Measurements from ENCODE around the gene FKBP7. TPM values are rescaled to one million over a fixed set of nuclear protein-coding genes. Genes with fewer than 3 reads are reported as not detected.

The FKBP7 gene, protein sequence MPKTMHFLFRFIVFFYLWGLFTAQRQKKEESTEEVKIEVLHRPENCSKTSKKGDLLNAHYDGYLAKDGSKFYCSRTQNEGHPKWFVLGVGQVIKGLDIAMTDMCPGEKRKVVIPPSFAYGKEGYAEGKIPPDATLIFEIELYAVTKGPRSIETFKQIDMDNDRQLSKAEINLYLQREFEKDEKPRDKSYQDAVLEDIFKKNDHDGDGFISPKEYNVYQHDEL
- total RNA-seq (2022; extraction: Qiagen RNA extraction; ENCODE audit: low read depth) = 9.3 to 13.2 TPM (median 10.8 TPM) in 5 replicates

DNA sequence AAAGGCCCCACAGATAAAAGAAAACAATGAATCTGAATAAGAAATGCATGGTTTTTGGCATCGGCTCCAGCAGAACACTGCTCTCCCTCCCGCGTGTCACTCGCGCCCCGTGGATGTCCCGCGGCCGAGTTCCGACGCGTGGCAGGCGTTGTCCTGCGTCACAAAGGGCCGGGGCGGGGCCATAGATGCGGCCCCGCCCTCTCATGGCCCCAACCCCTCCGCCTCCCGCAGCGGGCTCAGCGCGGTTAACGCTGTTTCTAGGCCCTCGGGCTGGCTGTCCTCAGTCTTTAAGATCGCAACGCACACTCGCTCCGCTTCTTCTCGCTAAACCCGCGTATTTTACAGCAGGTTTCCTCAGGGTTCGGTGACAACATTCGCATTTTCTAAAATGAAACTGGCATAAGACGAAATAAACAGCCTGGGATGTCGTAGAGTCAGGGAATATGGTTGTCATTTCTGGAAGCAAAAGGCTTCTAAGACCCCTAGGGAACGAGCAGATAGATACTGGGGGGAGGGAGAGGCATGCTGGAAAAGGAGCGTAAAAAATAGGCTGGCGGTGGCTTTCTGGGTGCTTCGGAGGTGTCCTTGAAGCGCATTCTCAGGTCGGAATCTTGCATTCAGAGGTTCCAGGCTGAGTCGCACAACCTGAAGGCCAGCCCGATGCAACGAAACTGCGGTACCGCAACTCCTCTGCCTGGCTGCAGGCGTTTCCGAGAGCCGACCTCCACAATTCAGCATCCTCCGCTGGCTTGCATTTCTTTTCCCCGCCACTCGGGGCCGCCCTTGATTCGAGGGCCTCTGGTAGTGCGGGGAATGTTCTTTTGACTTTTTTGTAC, at the start of gene FKBP7:
TSS of gene FKBP7 (minus strand) at position 162 of the 836 bp plus-strand sequence. CDS start at position 61, 101 bp downstream.

DNA sequence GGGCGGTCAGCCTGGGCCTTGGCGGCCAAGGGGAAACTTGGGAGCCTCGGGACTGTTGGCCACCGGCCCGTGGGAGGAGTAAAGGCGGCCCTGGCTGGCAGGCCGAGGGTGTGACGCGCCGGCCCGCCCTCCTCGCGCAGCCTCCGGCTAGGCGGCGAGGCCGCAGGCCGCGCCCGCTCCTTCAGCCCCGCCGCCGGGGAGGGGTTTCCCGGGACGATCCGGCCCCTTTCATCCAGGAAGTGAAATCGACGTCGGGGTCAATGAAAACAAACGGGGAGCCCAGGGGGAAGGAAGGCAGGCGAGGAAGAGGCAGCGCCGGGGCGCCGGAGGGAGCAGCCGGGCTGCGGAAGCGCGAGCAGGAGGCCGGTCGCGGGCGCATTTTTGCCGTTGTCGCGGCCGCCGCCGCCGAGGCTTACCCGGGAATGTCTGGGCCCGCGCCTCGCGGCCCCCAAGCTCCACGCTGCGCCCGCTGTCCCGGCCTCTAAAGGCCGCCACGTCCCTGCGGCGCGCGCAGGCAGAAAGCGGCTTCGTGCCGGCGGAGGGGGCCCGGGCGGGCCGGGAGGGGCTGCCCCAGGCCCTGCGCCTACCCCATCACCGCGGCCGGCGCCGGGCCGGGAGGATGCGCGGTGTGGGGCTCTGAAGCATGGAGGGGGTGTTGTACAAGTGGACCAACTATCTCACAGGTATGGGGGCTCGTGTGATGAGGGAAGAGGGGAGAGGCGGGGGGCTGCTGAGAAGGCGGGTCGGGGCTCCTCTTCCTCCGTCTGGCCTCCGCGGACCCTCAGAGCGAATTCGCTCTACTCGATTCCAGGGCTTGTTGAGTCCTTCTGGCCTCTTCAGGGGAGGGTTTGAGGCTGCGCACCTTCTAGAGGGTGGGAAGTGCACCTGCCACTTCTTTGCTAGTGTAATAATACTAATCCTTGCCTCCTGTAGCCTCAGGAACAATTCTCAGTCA, 2.1 kb upstream of the FKBP7 start, which contains the start of gene PLEKHA3:
TSS of gene PLEKHA3 (plus strand) at position 231 of the 955 bp plus-strand sequence. CDS start at position 644, 413 bp downstream.

DNA sequence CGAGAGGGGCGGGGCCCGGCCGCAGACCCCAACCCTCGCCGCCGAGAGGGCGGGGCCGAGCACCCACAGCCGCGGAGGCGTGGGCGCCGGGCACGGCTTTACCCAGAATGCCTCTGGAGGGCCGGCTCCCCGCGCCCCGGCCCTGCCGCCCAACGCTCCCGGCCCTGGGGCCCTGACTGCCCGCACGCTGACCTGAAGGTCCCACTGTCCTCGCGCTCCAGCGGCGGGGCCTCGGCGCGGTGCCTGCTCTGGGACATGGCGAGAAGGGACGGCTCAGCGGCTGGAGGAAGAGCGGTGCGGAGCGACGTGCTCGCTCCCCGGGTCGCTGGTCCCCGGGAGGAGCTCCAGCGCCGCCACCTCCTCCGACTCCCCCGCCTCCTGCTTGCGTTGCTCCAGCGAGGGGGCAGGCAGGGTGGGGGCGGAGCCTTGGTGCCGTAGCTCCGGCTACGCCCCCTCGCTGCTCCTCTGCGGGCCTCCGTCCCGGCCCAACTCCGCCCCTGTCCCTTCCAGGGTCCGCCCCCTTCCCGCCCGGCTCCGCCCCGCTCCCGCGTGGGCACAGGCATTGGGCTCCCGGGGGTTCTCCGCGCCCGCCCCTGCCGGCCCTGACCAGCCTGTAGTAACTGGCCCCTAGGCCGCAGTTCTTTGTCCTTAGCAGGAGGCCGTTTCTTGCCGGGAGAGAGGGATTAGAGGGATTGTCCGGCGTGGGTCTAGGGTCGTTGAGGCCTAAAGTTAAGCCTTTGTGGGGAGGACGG, 27.4 kb downstream of the FKBP7 start, which contains the start of the genes PJVK and PRKRA:
TSS of gene PJVK (plus strand) at position 605 of the 752 bp plus-strand sequence. CDS start 2,032 bp downstream, outside the sequence.
TSS of gene PRKRA (minus strand) at position 402 of the 752 bp plus-strand sequence. CDS start at position 257, 145 bp downstream.

Other genes with a start within 250 kb of the FKBP7 start
- 28.2 to 34.0 TPM (median 32.0 TPM) in 5 replicates for gene PRKRA, start 27.4 kb downstream of the FKBP7 start, total RNA-seq (2022; extraction: Qiagen RNA extraction; ENCODE audit: low read depth)
- 0.72 to 1.9 TPM (median 1.6 TPM) in 5 replicates for gene PJVK, start 27.2 kb downstream of the FKBP7 start, total RNA-seq (2022; extraction: Qiagen RNA extraction; ENCODE audit: low read depth)
- gene PLEKHA3, start 1.9 kb upstream of the FKBP7 start, total RNA-seq (2022; extraction: Qiagen RNA extraction; ENCODE audit: low read depth) = 11.1 to 23.9 TPM (median 18.3 TPM) in 5 replicates